GM12878 (cell line): ENCODE measurements around the gene ZNF443. TPM values are rescaled to one million over a fixed set of nuclear protein-coding genes. Genes with fewer than 3 reads are reported as not detected.

Experiments used
- ATF7 ChIP-seq: fragments of 450-650 bp; IDR thresholded peaks from 2 replicates; pipeline ENCODE4 v1.6.1; 2016; ENCODE audit warnings: low read depth, mild to moderate bottlenecking
- BCL11A ChIP-seq: IDR thresholded peaks from 2 replicates; pipeline ENCODE4 v1.6.1; 2011; ENCODE audit warnings: low read depth, low read length
- CBX5 ChIP-seq: sonication (generic); IDR thresholded peaks from 2 replicates; pipeline ENCODE4 v1.6.1; 2016; ENCODE audit warnings: low read depth, moderate library complexity, mild to moderate bottlenecking, inconsistent platforms
- FOXM1 ChIP-seq: IDR thresholded peaks from 2 replicates; pipeline ENCODE4 v1.6.1; 2012; ENCODE audit warnings: low read depth, mild to moderate bottlenecking, inconsistent platforms, low read length, moderate library complexity
- KLF5 ChIP-seq: fragments of 450-650 bp; IDR thresholded peaks from 2 replicates; pipeline ENCODE4 v1.6.1; 2014; ENCODE audit warnings: mild to moderate bottlenecking; ENCODE audit not compliant: partially characterized antibody
- POLR2A ChIP-seq: IDR thresholded peaks from 2 replicates; pipeline ENCODE4 v1.6.1; 2011; ENCODE audit warnings: low read depth, mild to moderate bottlenecking, low read length
- RAD51 ChIP-seq: fragments of 450-650 bp; IDR thresholded peaks from 2 replicates; pipeline ENCODE4 v1.6.1; 2016; ENCODE audit warnings: moderate library complexity, mild to moderate bottlenecking, inconsistent platforms
- RBBP5 ChIP-seq: fragments of 200-600 bp; sonication (generic); conservative IDR thresholded peaks from 2 replicates; pipeline ENCODE4 v1.6.1; 2016
- SRF ChIP-seq, 2 experiments: IDR thresholded peaks; 2 replicates each; pipeline ENCODE4 v1.6.1; 2011; ENCODE audit warnings: low read depth in 2 of 2, low read length in 2 of 2, mild to moderate bottlenecking in 1 of 2, moderate library complexity in 1 of 2
- TBL1XR1 ChIP-seq: IDR thresholded peaks from 2 replicates; pipeline ENCODE4 v1.6.1; 2012; ENCODE audit warnings: low read depth, low read length, improper control_type of control experiment
- ZNF24 ChIP-seq: fragments of 450-650 bp; IDR thresholded peaks from 2 replicates; pipeline ENCODE4 v1.6.1; 2017; ENCODE audit warnings: antibody characterized with exemption, mild to moderate bottlenecking
- polyA plus RNA-seq, 11 experiments: library from polyadenylated mRNA; depleted of rRNA in 4 of 11; unstranded in 6 of 11; stranded (reverse) in 5 of 11; fragments of >200 nt; fragmentation: Nextera tagmentation in 4 of 11; fragmentation: Illumina TruSeq in 1 of 11; extraction: Ambion mirVana in 4 of 11; extraction: Trizol in 1 of 11; gene quantifications; 1 replicate in 1 of 11; 2 replicates in 10 of 11; pipeline versions ENCODE4 v1.2.1 to v1.2.3, GENCODE V29; 2011 to 2016; ENCODE audit warnings: inconsistent platforms in 2 of 11, missing spikeins in 2 of 11, low read depth in 1 of 11
- total RNA-seq, 4 experiments: library from RNA; depleted of rRNA in 3 of 4; stranded (reverse); fragments of >200 nt in 3 of 4; fragmentation: Illumina TruSeq in 1 of 4; extraction: Trizol in 1 of 4; gene quantifications; 2 replicates each; pipeline versions ENCODE4 v1.2.1 to v1.2.3, GENCODE V29; 2013 to 2021
- TF ChIP-seq, protein P1 (sequence below): IDR thresholded peaks from 2 replicates; pipeline ENCODE4 v1.6.1; 2011; ENCODE audit warnings: mild to moderate bottlenecking, low read depth, low read length, moderate library complexity; ENCODE audit not compliant: insufficient replicate concordance
- TF ChIP-seq, protein P2 (sequence below): fragments of 450-650 bp; IDR thresholded peaks from 2 replicates; pipeline ENCODE4 v1.6.1; 2017; ENCODE audit warnings: mild to moderate bottlenecking, low read depth, inconsistent platforms; ENCODE audit not compliant: poor library complexity, severe bottlenecking
- TF ChIP-seq, protein P3 (sequence below): fragments of 450-650 bp; IDR thresholded peaks from 2 replicates; pipeline ENCODE4 v1.6.1; 2017; ENCODE audit warnings: antibody characterized with exemption, mild to moderate bottlenecking, moderate library complexity
- TF ChIP-seq, protein P4 (sequence below): fragments of 450-650 bp; IDR thresholded peaks from 2 replicates; pipeline ENCODE4 v1.6.1; 2017; ENCODE audit warnings: mild to moderate bottlenecking, moderate library complexity
- TF ChIP-seq, protein P5 (sequence below): fragments of 450-650 bp; formaldehyde crosslinking; IDR thresholded peaks from 2 replicates; pipeline ENCODE4 v1.5.0; 2022; ENCODE audit warnings: mild to moderate bottlenecking, missing genetic modification characterization

Gene ZNF443
- total and polyA plus RNA-seq, 10 of the 15 experiments (the other 5 are each of a cell fraction or from before 2014, with no cell fraction given), result 2.1 to 9.1 (median 3.9) TPM

DNA sequence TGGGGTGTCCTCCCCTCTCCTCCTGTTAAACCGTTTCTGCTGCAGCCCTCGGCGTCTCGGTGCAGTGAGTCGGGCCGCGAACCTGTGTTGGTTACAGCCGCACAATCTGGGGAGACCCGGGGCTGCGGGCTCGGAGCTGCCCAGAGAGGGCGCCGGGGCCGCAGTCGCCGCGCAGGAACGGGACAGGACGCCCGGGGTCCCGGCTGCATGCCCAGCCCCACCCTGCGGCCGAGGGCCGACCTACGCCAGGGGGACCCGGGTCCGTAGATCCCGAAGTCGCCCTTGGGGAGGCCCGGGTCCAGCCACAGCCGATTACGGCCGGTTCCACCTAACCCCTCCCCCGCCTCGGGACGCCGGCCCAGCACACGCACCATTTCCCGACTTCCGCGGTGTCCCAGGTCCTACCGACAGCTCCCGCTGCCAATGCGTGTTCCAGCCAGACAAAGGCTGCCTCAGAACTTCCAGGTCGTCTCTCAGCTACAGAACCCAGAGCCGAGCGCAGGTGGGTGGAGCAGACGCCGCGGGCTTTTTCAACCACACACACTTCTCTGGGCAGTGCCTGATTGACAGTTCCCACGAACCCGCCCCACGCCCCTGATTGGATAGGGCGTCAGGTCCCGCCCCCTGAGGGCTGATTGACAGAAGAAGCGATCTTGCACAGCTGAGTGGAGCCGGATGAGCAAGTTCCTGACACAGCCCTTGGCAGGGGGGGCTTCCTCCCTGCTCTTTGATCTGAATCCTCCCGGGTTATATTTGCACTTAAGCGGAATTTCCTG is at the start of gene ZNF443 (continued):
- TF ChIP-seq BCL11A (no peak), CBX5 (no peak), KLF5 (no peak), FOXM1 (no peak), RBBP5 (no peak), RAD51 (no peak), SRF (IDR thresholded peaks at IDR 0.05; ENCODE audit: low read depth in 2 of 2, low read length in 2 of 2) (no peak), ATF7 (no peak), ZNF24 (no peak), POLR2A (peak; percentile 73), TBL1XR1 (no peak)
- TF ChIP-seq, protein P1, sequence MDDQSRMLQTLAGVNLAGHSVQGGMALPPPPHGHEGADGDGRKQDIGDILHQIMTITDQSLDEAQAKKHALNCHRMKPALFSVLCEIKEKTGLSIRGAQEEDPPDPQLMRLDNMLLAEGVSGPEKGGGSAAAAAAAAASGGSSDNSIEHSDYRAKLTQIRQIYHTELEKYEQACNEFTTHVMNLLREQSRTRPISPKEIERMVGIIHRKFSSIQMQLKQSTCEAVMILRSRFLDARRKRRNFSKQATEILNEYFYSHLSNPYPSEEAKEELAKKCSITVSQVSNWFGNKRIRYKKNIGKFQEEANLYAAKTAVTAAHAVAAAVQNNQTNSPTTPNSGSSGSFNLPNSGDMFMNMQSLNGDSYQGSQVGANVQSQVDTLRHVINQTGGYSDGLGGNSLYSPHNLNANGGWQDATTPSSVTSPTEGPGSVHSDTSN, result peak; percentile 94
- TF ChIP-seq, protein P2, sequence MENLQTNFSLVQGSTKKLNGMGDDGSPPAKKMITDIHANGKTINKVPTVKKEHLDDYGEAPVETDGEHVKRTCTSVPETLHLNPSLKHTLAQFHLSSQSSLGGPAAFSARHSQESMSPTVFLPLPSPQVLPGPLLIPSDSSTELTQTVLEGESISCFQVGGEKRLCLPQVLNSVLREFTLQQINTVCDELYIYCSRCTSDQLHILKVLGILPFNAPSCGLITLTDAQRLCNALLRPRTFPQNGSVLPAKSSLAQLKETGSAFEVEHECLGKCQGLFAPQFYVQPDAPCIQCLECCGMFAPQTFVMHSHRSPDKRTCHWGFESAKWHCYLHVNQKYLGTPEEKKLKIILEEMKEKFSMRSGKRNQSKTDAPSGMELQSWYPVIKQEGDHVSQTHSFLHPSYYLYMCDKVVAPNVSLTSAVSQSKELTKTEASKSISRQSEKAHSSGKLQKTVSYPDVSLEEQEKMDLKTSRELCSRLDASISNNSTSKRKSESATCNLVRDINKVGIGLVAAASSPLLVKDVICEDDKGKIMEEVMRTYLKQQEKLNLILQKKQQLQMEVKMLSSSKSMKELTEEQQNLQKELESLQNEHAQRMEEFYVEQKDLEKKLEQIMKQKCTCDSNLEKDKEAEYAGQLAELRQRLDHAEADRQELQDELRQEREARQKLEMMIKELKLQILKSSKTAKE, result no peak
- TF ChIP-seq, protein P3, sequence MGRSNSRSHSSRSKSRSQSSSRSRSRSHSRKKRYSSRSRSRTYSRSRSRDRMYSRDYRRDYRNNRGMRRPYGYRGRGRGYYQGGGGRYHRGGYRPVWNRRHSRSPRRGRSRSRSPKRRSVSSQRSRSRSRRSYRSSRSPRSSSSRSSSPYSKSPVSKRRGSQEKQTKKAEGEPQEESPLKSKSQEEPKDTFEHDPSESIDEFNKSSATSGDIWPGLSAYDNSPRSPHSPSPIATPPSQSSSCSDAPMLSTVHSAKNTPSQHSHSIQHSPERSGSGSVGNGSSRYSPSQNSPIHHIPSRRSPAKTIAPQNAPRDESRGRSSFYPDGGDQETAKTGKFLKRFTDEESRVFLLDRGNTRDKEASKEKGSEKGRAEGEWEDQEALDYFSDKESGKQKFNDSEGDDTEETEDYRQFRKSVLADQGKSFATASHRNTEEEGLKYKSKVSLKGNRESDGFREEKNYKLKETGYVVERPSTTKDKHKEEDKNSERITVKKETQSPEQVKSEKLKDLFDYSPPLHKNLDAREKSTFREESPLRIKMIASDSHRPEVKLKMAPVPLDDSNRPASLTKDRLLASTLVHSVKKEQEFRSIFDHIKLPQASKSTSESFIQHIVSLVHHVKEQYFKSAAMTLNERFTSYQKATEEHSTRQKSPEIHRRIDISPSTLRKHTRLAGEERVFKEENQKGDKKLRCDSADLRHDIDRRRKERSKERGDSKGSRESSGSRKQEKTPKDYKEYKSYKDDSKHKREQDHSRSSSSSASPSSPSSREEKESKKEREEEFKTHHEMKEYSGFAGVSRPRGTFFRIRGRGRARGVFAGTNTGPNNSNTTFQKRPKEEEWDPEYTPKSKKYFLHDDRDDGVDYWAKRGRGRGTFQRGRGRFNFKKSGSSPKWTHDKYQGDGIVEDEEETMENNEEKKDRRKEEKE, result no peak
- TF ChIP-seq, protein P4, sequence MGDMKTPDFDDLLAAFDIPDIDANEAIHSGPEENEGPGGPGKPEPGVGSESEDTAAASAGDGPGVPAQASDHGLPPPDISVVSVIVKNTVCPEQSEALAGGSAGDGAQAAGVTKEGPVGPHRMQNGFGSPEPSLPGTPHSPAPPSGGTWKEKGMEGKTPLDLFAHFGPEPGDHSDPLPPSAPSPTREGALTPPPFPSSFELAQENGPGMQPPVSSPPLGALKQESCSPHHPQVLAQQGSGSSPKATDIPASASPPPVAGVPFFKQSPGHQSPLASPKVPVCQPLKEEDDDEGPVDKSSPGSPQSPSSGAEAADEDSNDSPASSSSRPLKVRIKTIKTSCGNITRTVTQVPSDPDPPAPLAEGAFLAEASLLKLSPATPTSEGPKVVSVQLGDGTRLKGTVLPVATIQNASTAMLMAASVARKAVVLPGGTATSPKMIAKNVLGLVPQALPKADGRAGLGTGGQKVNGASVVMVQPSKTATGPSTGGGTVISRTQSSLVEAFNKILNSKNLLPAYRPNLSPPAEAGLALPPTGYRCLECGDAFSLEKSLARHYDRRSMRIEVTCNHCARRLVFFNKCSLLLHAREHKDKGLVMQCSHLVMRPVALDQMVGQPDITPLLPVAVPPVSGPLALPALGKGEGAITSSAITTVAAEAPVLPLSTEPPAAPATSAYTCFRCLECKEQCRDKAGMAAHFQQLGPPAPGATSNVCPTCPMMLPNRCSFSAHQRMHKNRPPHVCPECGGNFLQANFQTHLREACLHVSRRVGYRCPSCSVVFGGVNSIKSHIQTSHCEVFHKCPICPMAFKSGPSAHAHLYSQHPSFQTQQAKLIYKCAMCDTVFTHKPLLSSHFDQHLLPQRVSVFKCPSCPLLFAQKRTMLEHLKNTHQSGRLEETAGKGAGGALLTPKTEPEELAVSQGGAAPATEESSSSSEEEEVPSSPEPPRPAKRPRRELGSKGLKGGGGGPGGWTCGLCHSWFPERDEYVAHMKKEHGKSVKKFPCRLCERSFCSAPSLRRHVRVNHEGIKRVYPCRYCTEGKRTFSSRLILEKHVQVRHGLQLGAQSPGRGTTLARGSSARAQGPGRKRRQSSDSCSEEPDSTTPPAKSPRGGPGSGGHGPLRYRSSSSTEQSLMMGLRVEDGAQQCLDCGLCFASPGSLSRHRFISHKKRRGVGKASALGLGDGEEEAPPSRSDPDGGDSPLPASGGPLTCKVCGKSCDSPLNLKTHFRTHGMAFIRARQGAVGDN, result no peak
- TF ChIP-seq, protein P5, sequence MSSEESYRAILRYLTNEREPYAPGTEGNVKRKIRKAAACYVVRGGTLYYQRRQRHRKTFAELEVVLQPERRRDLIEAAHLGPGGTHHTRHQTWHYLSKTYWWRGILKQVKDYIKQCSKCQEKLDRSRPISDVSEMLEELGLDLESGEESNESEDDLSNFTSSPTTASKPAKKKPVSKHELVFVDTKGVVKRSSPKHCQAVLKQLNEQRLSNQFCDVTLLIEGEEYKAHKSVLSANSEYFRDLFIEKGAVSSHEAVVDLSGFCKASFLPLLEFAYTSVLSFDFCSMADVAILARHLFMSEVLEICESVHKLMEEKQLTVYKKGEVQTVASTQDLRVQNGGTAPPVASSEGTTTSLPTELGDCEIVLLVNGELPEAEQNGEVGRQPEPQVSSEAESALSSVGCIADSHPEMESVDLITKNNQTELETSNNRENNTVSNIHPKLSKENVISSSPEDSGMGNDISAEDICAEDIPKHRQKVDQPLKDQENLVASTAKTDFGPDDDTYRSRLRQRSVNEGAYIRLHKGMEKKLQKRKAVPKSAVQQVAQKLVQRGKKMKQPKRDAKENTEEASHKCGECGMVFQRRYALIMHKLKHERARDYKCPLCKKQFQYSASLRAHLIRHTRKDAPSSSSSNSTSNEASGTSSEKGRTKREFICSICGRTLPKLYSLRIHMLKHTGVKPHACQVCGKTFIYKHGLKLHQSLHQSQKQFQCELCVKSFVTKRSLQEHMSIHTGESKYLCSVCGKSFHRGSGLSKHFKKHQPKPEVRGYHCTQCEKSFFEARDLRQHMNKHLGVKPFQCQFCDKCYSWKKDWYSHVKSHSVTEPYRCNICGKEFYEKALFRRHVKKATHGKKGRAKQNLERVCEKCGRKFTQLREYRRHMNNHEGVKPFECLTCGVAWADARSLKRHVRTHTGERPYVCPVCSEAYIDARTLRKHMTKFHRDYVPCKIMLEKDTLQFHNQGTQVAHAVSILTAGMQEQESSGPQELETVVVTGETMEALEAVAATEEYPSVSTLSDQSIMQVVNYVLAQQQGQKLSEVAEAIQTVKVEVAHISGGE (CRISPR knock-in tag), result no peak
